HG03095 (cell line): ENCODE data around the gene DGCR2.
"Not testable (repeated sequence)": the region's sequence is repeated elsewhere in the genome, so short reads cannot be mapped to it uniquely, and the experiment has no call there.

Experiments used
- ATAC-seq: cut with Tn5 transposase; IDR thresholded peaks from one replicate; pipeline ENCODE4 v1.9.1; 2021; ENCODE audit warnings: moderate library complexity; ENCODE audit not compliant: unreplicated experiment

Gene DGCR2

DNA sequence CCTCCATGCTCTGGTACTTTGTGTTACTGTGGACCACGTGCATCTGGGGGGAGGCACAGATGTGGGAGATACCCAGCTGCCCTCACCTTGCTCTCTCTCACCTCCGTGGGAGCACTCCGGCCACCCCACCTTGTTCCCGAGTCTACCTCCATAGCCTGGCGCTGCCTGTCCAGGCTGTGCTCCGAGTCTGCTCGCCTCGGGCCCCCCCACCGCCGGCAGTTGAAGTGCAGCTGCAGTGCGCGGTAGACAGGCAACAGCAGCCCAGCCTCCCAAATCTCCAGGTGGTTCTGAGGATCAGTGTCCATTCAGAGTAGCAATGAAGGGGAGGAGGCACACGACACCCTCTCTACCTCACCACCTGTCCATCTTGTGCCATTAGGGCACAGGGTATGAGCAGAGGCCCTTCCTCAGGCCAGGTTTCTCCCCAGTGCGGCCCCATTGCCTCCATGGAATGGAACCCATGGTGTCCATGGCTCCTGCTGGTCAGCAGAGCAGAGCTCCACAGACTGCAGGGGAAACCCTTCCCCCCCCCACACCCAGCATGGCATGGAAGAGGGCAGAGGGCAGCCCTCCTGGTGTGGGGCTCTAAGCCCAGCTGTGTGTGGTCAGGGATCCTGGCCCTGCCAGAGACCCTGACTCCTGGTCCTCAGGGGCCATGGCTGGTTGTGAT lies 89.2 kb downstream of the DGCR2 start:
- not testable (repeated sequence) for ATAC-seq

DNA sequence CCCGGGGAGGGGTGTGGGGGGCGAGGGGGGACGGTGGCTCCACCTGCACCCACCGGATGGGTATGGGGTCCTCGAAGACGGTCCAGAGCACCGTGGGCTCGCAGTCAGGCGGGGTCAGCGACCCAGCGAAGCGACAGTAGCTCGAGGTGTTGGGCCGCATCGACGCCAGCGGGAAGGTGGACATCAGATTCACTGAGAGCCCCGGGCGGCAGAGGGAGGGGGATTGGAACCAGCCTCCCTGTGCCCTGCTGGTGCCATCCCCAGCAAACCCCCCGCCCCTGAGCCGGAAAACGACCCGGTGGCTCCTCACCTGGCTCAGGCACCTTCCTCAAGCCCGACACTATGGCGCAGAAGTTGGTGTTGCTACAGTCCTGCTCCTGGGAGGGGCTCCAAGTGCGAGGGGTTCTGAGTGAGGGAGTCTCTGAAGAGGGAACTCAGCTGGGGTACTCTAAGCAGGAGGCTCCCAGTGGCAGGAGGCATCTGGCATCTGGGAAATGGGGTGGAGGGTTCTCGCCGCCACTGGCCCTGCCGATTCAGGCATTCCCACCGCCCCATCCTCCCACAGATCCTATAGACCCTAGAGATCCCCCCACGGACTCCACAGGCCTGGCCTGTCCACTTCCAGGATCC lies 89.9 kb downstream of the DGCR2 start:
- not testable (repeated sequence) for ATAC-seq

GRCh38 chr22:19030889-19031252 lies 91.3 kb downstream of the DGCR2 start:
- ATAC-seq = not testable (repeated sequence)

DNA sequence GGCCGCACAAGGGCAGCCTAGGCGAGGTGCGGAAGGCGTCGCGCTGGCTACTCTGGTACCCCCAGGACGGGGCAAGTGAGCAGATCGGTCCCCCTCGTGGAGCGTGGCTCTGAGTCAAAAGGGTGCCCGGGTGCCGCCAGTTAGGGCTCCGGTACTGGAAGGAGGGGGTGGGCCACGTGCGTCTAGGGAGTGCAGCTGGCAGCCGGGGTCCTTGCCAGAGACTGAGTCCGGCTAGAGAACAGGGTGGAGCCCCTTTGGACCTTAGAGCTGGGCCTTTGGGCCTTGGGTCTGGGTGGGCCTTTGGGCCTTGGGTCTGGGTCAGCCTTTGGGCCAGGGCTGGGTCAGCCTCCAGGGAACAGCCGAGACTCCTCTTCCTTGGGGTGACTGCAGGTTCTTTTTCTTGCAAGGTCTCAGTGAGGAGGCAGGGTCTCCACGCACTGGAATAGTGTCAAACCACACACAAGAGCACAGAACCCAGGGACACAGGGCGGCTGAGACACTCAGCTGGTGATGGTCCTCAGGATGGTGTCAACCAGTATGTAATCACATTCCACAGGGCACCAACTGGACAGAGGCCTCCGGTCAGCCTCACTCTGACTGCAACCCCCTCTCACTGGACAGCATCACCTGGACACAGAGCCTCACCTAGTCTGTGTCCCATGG lies 91.9 kb downstream of the DGCR2 start:
- ATAC-seq = not testable (repeated sequence)

GRCh38 chr22:19029113-19030103 lies 92.8 kb downstream of the DGCR2 start:
- not testable (repeated sequence) for ATAC-seq

- ATAC-seq = not testable (repeated sequence)
Measured at GRCh38 chr22:19028060-19028455, 94.2 kb downstream of the DGCR2 start.

DNA sequence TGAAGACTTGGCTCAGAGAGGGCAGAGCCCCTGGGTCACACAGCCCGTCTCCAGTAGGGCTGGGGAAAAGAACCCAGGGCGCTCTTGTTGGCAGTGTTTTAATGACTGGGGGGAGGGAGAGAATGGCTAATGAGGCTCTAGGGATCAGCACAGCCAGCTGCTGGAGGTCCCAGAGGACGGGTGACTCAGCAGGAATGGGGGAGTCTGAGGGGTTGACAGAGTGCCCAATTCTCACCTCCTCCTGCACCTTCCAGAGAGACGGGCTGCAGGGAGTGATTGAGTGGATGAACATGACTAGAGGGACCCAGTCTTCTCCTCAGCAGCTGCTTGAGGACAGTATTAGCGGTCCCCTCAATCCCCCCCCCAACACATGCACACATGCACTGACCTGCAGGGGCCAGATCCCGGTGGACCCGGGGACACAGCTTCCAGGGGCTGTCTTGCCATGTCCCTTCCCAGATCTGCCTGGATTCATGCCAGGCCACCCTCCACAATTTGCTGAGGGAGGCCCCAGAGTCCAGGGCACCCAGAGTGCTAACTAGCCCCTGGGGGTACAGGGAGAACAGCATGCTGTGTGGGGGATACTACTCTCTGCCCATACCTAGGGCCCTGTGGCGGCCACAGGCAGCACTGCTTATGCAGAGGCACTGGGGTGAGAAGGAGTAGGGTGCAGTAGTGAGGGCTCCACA lies 94.7 kb downstream of the DGCR2 start:
- ATAC-seq = not testable (repeated sequence)

- ATAC-seq = not testable (repeated sequence)
Measured at GRCh38 chr22:19026080-19026479, 96.1 kb downstream of the DGCR2 start.

- ATAC-seq = not testable (repeated sequence)
Measured at GRCh38 chr22:19024956-19025489, 97.2 kb downstream of the DGCR2 start.

GRCh38 chr22:19023931-19024330 lies 98.3 kb downstream of the DGCR2 start:
- ATAC-seq = not testable (repeated sequence)

- ATAC-seq = no peak
Measured at GRCh38 chr22:19022755-19023154, 99.5 kb downstream of the DGCR2 start.

- no peak for ATAC-seq
Measured at GRCh38 chr22:19019679-19020032, 102.6 kb downstream of the DGCR2 start.

- no peak for ATAC-seq
Measured at GRCh38 chr22:19019029-19019678, 103.1 kb downstream of the DGCR2 start.

- no peak for ATAC-seq
Measured at GRCh38 chr22:19018256-19018655, 104.0 kb downstream of the DGCR2 start.

DNA sequence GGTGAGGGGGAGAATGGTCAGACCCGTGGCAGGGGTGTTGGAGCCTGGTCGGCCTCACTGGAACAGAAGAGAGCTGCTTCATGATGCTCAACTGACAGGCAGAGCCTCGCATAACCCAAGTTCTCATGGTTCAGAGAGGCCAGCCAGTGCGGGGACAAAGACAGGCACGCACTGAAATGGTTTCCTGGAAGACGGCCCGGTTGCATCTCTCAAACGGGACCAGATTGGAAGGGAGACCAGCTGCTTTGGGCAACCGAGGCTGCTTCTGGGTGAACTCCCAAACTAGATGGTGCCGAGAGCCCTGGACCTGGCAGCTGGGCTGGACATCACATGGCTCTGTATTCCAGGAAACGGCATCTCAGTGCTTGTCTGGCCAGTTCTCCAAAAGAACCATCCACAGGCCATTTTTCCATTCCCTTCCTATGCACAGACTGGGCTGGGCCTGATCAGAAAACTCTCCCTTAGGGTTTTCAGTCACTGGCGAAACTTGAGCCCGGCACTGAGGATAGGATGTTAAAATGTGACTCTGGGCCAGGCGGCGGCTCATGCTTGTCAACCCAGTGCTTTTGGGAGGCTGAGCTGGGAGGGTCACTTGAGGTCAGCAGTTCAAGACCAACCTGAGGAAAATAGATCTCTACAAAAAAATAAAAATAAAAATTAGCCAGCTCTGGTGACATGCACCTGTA lies 106.0 kb downstream of the DGCR2 start:
- ATAC-seq = no peak

DNA sequence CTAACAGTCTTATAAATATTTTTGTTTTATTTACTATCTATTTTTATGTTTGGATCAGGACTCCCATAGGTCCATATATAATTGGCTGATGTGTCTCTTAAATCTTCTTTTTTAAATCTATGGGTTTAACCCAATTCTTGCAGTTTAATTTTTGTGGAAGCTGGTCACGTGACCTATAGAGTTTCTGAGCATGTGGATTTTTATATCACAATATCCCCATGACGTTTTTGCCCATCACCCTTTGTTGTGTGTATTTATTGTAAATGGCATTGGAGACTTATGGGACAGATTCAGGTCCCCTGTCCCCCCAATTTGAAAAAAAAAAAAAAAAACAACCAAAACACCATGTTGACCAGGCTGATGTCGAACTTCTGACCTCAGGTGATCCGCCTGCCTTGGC lies 107.3 kb downstream of the DGCR2 start:
- ATAC-seq = no peak

- ATAC-seq = not testable (repeated sequence)
Measured at GRCh38 chr22:19013881-19014598, 108.2 kb downstream of the DGCR2 start.

- ATAC-seq = not testable (repeated sequence)
Measured at GRCh38 chr22:19013411-19013810, 108.8 kb downstream of the DGCR2 start.
